ENCODE data around the gene KLF6. TPM values are rescaled to one million over a fixed set of nuclear protein-coding genes. Genes with fewer than 3 reads are reported as not detected.

The KLF6 gene
- total RNA-seq, 2 experiments from 2014 or later = 144 to 151 TPM

GRCh38 chr10:3754727-3755439 is 30.1 kb downstream of the KLF6 start:
- Mint-ChIP-seq H3K27ac (peak overlapping the region; percentile 64), H3K4me1 (ENCODE audit: low read depth) (peaks cover 56% of the 10 kb centered on the region), H3K9me3 (no peaks in the 10 kb centered on the region), H3K36me3 (no peaks in the 10 kb centered on the region), H3K27me3 (no peaks in the 10 kb centered on the region), H3K4me3 (peak overlapping the region; percentile 35)
- intact Hi-C loops (cut with micrococcal nuclease) = loop anchor here (1.0 to 10.0 kb wide), 7 partner anchors 88 to 897 kb away; no protein-coding TSS in a partner anchor
- ChIA-PET CTCF (interaction anchor here (0.8 to 1.8 kb wide), 4 partner anchors 10 to 27 kb away, joined by 3 to 6 read pairs (median 4); no protein-coding TSS in a partner anchor), POLR2A (interaction anchor here (0.9 to 6.6 kb wide), 8 partner anchors 8 to 55 kb away, joined by 3 to 112 read pairs (median 8); partner anchors contain the start of gene KLF6)
- peak; percentile 56 for DNase-seq

- intact Hi-C loops (cut with micrococcal nuclease) = loop anchor here (10.0 kb wide), 1 partner anchor 526 kb away; no protein-coding TSS in a partner anchor
- ChIA-PET POLR2A (interaction anchor here (1.6 kb wide), 1 partner anchor 25 kb away, joined by 5 read pairs; no protein-coding TSS in a partner anchor), CTCF (interaction anchor here (1.0 kb wide), 1 partner anchor 553 kb away, joined by 3 read pairs; no protein-coding TSS in a partner anchor)
- DNase-seq = no peak
- Mint-ChIP-seq H3K4me3 (no peak overlapping the region), H3K27ac (no peak overlapping the region), H3K9me3 (no peaks in the 10 kb centered on the region), H3K36me3 (no peaks in the 10 kb centered on the region), H3K27me3 (no peaks in the 10 kb centered on the region), H3K4me1 (ENCODE audit: low read depth) (peaks cover 19% of the 10 kb centered on the region)
Observed at GRCh38 chr10:3750854-3751253, 34.2 kb downstream of the KLF6 start.

GRCh38 chr10:3750006-3750816 is 34.8 kb downstream of the KLF6 start:
- DNase-seq = no peak

DNA sequence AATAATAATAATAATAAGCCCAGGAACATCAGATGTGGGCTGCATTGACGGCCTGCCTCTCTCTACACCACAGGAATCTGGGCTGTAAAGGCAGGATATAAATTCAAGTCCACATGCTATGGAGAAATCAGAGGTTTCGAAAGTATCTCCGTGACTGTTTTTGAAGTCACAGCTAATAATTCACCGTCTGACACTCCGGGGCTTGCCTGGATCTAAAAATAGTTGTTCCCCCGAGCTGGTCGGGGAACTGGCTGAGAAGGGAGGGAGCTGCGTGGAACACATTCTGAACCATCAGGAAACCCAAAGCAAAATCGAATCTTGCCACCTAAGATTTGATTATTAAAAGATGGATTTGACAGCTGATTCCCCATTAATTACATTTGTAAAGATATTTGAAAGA is 35.4 kb downstream of the KLF6 start:
- no peaks in the 10 kb centered on the region for H3K9me3 Mint-ChIP-seq
- peaks cover 7% of the 10 kb centered on the region for H3K4me1 Mint-ChIP-seq (ENCODE audit: low read depth)
- ChIA-PET CTCF (interaction anchor here (1.0 kb wide), 1 partner anchor 552 kb away, joined by 3 read pairs; no protein-coding TSS in a partner anchor), POLR2A (interaction anchor here (0.6 to 1.7 kb wide), 3 partner anchors 9 to 29 kb away, joined by 3 to 5 read pairs (median 5); no protein-coding TSS in a partner anchor)
- intact Hi-C loops (cut with micrococcal nuclease) = no loop called here
- no peak overlapping the region for H3K4me3 Mint-ChIP-seq
- DNase-seq = no peak
- no peaks in the 10 kb centered on the region for H3K27me3 Mint-ChIP-seq
- H3K27ac Mint-ChIP-seq = no peak overlapping the region
- no peaks in the 10 kb centered on the region for H3K36me3 Mint-ChIP-seq

More at GRCh38 chr10:3750006-3750816, 34.8 kb downstream of the KLF6 start:
- Mint-ChIP-seq H3K9me3 (no peaks in the 10 kb centered on the region), H3K4me1 (ENCODE audit: low read depth) (peaks cover 13% of the 10 kb centered on the region), H3K27ac (no peak overlapping the region), H3K36me3 (no peaks in the 10 kb centered on the region), H3K4me3 (no peak overlapping the region), H3K27me3 (no peaks in the 10 kb centered on the region)
- ChIA-PET POLR2A (interaction anchor here (0.6 to 1.7 kb wide), 3 partner anchors 10 to 28 kb away, joined by 3 to 5 read pairs (median 5); no protein-coding TSS in a partner anchor), CTCF (interaction anchor here (1.0 kb wide), 1 partner anchor 552 kb away, joined by 3 read pairs; no protein-coding TSS in a partner anchor)
- intact Hi-C loops (cut with micrococcal nuclease) = loop anchor here (10.0 kb wide), 1 partner anchor 525 kb away; no protein-coding TSS in a partner anchor

GRCh38 chr10:3749011-3749410 is 36.0 kb downstream of the KLF6 start:
- Mint-ChIP-seq H3K4me3 (no peak overlapping the region), H3K27me3 (no peaks in the 10 kb centered on the region), H3K9me3 (no peaks in the 10 kb centered on the region), H3K36me3 (no peaks in the 10 kb centered on the region), H3K27ac (no peak overlapping the region), H3K4me1 (ENCODE audit: low read depth) (peaks cover 6% of the 10 kb centered on the region)
- ChIA-PET CTCF (no interaction called here), POLR2A (interaction anchor here (1.7 kb wide), 1 partner anchor 9 kb away, joined by 5 read pairs; no protein-coding TSS in a partner anchor)
- DNase-seq = no peak
- intact Hi-C loops (cut with micrococcal nuclease) = no loop called here

GRCh38 chr10:3748484-3748883 is 36.5 kb downstream of the KLF6 start:
- H3K36me3 Mint-ChIP-seq = no peaks in the 10 kb centered on the region
- H3K4me3 Mint-ChIP-seq = no peak overlapping the region
- H3K9me3 Mint-ChIP-seq = no peaks in the 10 kb centered on the region
- ChIA-PET POLR2A (no interaction called here), CTCF (no interaction called here)
- H3K4me1 Mint-ChIP-seq (ENCODE audit: low read depth) = peaks cover 6% of the 10 kb centered on the region
- no peak overlapping the region for H3K27ac Mint-ChIP-seq
- H3K27me3 Mint-ChIP-seq = no peaks in the 10 kb centered on the region
- DNase-seq = no peak
- intact Hi-C loops (cut with micrococcal nuclease) = no loop called here

DNA sequence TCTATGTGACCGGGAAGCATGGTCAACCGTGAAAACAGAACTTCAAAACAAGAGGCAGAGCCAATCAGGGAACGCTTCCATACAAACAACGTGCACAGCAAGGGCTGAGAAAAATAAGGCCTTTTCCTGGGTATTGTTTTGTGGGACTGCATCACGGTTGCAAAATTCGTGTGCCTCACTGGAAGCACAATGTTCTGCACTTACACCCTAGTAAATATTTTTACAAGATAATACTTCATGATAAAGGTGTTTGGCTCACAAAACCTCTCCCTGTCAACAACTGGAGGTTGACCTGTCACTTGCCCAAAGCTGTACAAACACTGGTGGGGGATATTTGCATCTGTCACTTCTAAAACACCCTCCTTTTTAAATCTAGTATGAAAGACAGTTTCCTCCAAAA is 37.0 kb downstream of the KLF6 start:
- intact Hi-C loops (cut with micrococcal nuclease) = no loop called here
- POLR2A ChIA-PET = no interaction called here
- CTCF ChIA-PET = interaction anchor here (1.4 kb wide), 1 partner anchor 14 kb away, joined by 3 read pairs; no protein-coding TSS in a partner anchor

GRCh38 chr10:3747248-3747960 is 37.6 kb downstream of the KLF6 start:
- Mint-ChIP-seq H3K27me3 (no peaks in the 10 kb centered on the region), H3K27ac (no peak overlapping the region), H3K36me3 (no peaks in the 10 kb centered on the region), H3K9me3 (no peaks in the 10 kb centered on the region), H3K4me3 (no peak overlapping the region), H3K4me1 (ENCODE audit: low read depth) (peaks cover 6% of the 10 kb centered on the region)
- no peak for DNase-seq
- CTCF ChIA-PET = interaction anchor here (1.4 kb wide), 1 partner anchor 14 kb away, joined by 3 read pairs; no protein-coding TSS in a partner anchor
- intact Hi-C loops (cut with micrococcal nuclease) = no loop called here
- POLR2A ChIA-PET = interaction anchor here (1.2 kb wide), 1 partner anchor 8 kb away, joined by 3 read pairs; no protein-coding TSS in a partner anchor

More for the DNA sequence above, 37.0 kb downstream of the KLF6 start:
- H3K36me3 Mint-ChIP-seq = no peaks in the 10 kb centered on the region
- H3K4me1 Mint-ChIP-seq (ENCODE audit: low read depth) = peaks cover 6% of the 10 kb centered on the region
- H3K27me3 Mint-ChIP-seq = no peaks in the 10 kb centered on the region
- no peak overlapping the region for H3K27ac Mint-ChIP-seq
- no peaks in the 10 kb centered on the region for H3K9me3 Mint-ChIP-seq
- DNase-seq = no peak
- no peak overlapping the region for H3K4me3 Mint-ChIP-seq

DNA sequence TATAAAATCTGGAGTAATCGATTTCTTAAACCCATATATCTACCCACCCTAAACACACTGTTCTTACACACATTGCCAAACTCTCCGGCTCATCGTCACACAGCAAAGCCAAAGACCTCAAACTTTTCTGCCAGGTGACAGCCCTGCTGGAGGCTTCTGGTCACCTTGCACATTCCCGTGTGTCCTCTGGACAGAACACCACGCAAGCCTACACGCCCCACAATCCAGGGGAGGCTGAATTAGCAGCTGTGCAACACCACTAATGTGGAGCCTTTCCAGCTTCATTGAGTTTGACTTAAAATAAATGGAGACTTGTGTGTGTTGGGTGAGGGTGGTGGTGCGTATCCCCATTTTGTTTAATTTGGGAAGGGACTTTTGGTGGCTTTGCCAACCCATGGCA is 38.4 kb downstream of the KLF6 start:
- peaks cover 13% of the 10 kb centered on the region for H3K4me1 Mint-ChIP-seq (ENCODE audit: low read depth)
- H3K4me3 Mint-ChIP-seq = no peak overlapping the region
- intact Hi-C loops (cut with micrococcal nuclease) = no loop called here
- no peaks in the 10 kb centered on the region for H3K36me3 Mint-ChIP-seq
- H3K27ac Mint-ChIP-seq = no peak overlapping the region
- CTCF ChIA-PET = interaction anchor here (1.4 kb wide), 1 partner anchor 15 kb away, joined by 3 read pairs; no protein-coding TSS in a partner anchor
- no peaks in the 10 kb centered on the region for H3K9me3 Mint-ChIP-seq
- no peak for DNase-seq
- H3K27me3 Mint-ChIP-seq = no peaks in the 10 kb centered on the region
- POLR2A ChIA-PET = interaction anchor here (1.2 kb wide), 1 partner anchor 9 kb away, joined by 3 read pairs; no protein-coding TSS in a partner anchor

GRCh38 chr10:3745521-3745920 is 39.5 kb downstream of the KLF6 start:
- H3K27ac Mint-ChIP-seq = no peak overlapping the region
- H3K27me3 Mint-ChIP-seq = no peaks in the 10 kb centered on the region
- CTCF ChIA-PET = interaction anchor here (1.6 kb wide), 1 partner anchor 8 kb away, joined by 4 read pairs; no protein-coding TSS in a partner anchor
- no peaks in the 10 kb centered on the region for H3K36me3 Mint-ChIP-seq
- H3K4me1 Mint-ChIP-seq (ENCODE audit: low read depth) = peaks cover 22% of the 10 kb centered on the region
- no peak overlapping the region for H3K4me3 Mint-ChIP-seq
- no peaks in the 10 kb centered on the region for H3K9me3 Mint-ChIP-seq
- intact Hi-C loops (cut with micrococcal nuclease) = no loop called here
- DNase-seq = no peak
- POLR2A ChIA-PET = interaction anchor here (1.3 kb wide), 1 partner anchor 13 kb away, joined by 3 read pairs; no protein-coding TSS in a partner anchor
